ENCODE measurements around the gene C12orf60. TPM values are rescaled to one million over a fixed set of nuclear protein-coding genes. Genes with fewer than 3 reads are reported as not detected.

Gene C12orf60
- total RNA-seq, 3 donors from 2014 or later (not counting 1 experiment from before 2014, with no cell fraction given), result 0.28 to 0.79 (median 0.33) TPM

- Mint-ChIP-seq H3K9me3 (no peaks in the 10 kb centered on the region), H3K4me1 (no peaks in the 10 kb centered on the region), H3K27ac (no peak overlapping the region), H3K4me3 (no peak overlapping the region), H3K27me3 (ENCODE audit: low read depth in 2 of 2) (peaks cover 0 to 4% of the 10 kb centered on the region in 2 donors), H3K36me3 (no peaks in the 10 kb centered on the region)
- 95% methylated on average over 1 of the region's 1 CpG for WGBS (ENCODE audit: insufficient coverage)
- Histone ChIP-seq H3K27me3 (ENCODE audit: control insufficient read depth, insufficient read depth, low read length) (no peaks in the 10 kb centered on the region), H3K36me3 (ENCODE audit: control insufficient read depth, insufficient read depth, low read length) (no peaks in the 10 kb centered on the region), H3K4me3 (ENCODE audit: low read length) (no peak overlapping the region), H3K4me1 (ENCODE audit: control insufficient read depth, insufficient read depth, low read length) (no peaks in the 10 kb centered on the region), H3K9me3 (ENCODE audit: control insufficient read depth, insufficient read depth, low read length) (no peaks in the 10 kb centered on the region), H3K27ac (ENCODE audit: low read length) (no peak overlapping the region)
- DNase-seq (no peak), ATAC-seq (no peak)
- intact Hi-C loops (cut with micrococcal nuclease), result no loop called here
- TF ChIP-seq, protein P1, sequence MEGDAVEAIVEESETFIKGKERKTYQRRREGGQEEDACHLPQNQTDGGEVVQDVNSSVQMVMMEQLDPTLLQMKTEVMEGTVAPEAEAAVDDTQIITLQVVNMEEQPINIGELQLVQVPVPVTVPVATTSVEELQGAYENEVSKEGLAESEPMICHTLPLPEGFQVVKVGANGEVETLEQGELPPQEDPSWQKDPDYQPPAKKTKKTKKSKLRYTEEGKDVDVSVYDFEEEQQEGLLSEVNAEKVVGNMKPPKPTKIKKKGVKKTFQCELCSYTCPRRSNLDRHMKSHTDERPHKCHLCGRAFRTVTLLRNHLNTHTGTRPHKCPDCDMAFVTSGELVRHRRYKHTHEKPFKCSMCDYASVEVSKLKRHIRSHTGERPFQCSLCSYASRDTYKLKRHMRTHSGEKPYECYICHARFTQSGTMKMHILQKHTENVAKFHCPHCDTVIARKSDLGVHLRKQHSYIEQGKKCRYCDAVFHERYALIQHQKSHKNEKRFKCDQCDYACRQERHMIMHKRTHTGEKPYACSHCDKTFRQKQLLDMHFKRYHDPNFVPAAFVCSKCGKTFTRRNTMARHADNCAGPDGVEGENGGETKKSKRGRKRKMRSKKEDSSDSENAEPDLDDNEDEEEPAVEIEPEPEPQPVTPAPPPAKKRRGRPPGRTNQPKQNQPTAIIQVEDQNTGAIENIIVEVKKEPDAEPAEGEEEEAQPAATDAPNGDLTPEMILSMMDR (IDR thresholded peaks at IDR 0.05), result no peak
Measured at GRCh38 chr12:14871247-14871646, 67.8 kb downstream of the C12orf60 start.

DNA sequence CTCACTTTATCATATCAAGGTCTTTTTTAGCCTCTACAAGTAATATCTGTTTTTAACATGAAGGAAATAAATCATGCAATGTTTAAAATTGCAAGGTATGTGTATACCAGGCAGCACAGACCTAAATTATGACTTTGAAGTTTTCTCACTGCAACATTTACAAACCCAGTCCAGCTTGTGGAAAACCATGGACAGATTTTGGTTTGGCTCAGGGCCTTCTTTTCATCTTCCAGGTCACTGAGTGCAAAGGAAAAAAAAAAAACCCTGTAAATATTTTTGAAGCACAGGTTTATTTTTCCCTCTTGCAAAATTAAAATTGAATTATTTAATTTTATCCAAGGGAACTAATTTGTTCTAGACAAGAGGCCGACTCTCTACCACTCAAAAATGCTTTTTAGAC, 68.4 kb downstream of the C12orf60 start:
- ATAC-seq (no peak), DNase-seq (no peak)
- Mint-ChIP-seq H3K36me3 (no peaks in the 10 kb centered on the region), H3K9me3 (no peaks in the 10 kb centered on the region), H3K27me3 (ENCODE audit: low read depth in 2 of 2) (peaks cover 0 to 4% of the 10 kb centered on the region in 2 donors), H3K4me1 (no peaks in the 10 kb centered on the region), H3K4me3 (no peak overlapping the region), H3K27ac (no peak overlapping the region)
- no peaks in the 10 kb centered on the region for H3K9me3 ChIP-seq (ENCODE audit: control insufficient read depth, insufficient read depth, low read length)
- H3K4me3 ChIP-seq (ENCODE audit: low read length), result no peak overlapping the region
- H3K27ac ChIP-seq (ENCODE audit: low read length), result no peak overlapping the region
- TF ChIP-seq, protein P1 (IDR thresholded peaks at IDR 0.05), result no peak
- no CpG with 5 or more reads among the region's 1 CpG for WGBS (ENCODE audit: insufficient coverage)
- H3K4me1 ChIP-seq (ENCODE audit: control insufficient read depth, insufficient read depth, low read length), result no peaks in the 10 kb centered on the region
- H3K36me3 ChIP-seq (ENCODE audit: control insufficient read depth, insufficient read depth, low read length), result no peaks in the 10 kb centered on the region
- intact Hi-C loops (cut with micrococcal nuclease), result no loop called here
- no peaks in the 10 kb centered on the region for H3K27me3 ChIP-seq (ENCODE audit: control insufficient read depth, insufficient read depth, low read length)

GRCh38 chr12:14873440-14874185, 70.1 kb downstream of the C12orf60 start:
- no peaks in the 10 kb centered on the region for H3K9me3 Mint-ChIP-seq
- WGBS (ENCODE audit: insufficient coverage), result 68% methylated on average over 1 of the region's 1 CpG
- DNase-seq, result no peak

More at GRCh38 chr12:14873440-14874185, 70.1 kb downstream of the C12orf60 start:
- intact Hi-C loops (cut with micrococcal nuclease), result no loop called here
- Histone ChIP-seq H3K36me3 (ENCODE audit: control insufficient read depth, insufficient read depth, low read length) (no peaks in the 10 kb centered on the region), H3K4me3 (ENCODE audit: low read length) (no peak overlapping the region), H3K27ac (ENCODE audit: low read length) (no peak overlapping the region), H3K4me1 (ENCODE audit: control insufficient read depth, insufficient read depth, low read length) (no peaks in the 10 kb centered on the region), H3K9me3 (ENCODE audit: control insufficient read depth, insufficient read depth, low read length) (no peaks in the 10 kb centered on the region), H3K27me3 (ENCODE audit: control insufficient read depth, insufficient read depth, low read length) (no peaks in the 10 kb centered on the region)
- ATAC-seq, result no peak
- Mint-ChIP-seq H3K27ac (no peak overlapping the region), H3K4me3 (no peak overlapping the region), H3K36me3 (no peaks in the 10 kb centered on the region), H3K27me3 (ENCODE audit: low read depth in 2 of 2) (no peaks in the 10 kb centered on the region), H3K4me1 (no peaks in the 10 kb centered on the region)
- TF ChIP-seq, protein P1 (IDR thresholded peaks at IDR 0.05), result no peak

Other genes starting within 250 kb of the C12orf60 start
- gene PLBD1, start 235.8 kb upstream of the C12orf60 start, total RNA-seq, result 1 to 10 TPM; 3.3 to 8.2 (median 4.6) TPM
- not detected for gene GUCY2C, start 107.1 kb upstream of the C12orf60 start, total RNA-seq
- 100 to 1,000 TPM; 130 to 159 (median 134) TPM for gene WBP11, start 192 bp upstream of the C12orf60 start, total RNA-seq
- not detected for gene SMCO3, start 10.5 kb downstream of the C12orf60 start, total RNA-seq
- not detected for gene ART4, start 39.9 kb downstream of the C12orf60 start, total RNA-seq
- gene MGP, start 82.2 kb downstream of the C12orf60 start, total RNA-seq, result 1 to 10 TPM in 1 of 3 donors, under 1 TPM in 1, not detected in 1; 0.89 to 1.1 TPM
- gene ERP27, start 134.9 kb downstream of the C12orf60 start, total RNA-seq, result 10 to 100 TPM in 2 of 3 donors, 1 to 10 TPM in 1; 9.8 to 15.2 (median 12.3) TPM
- gene ARHGDIB, start 157.9 kb downstream of the C12orf60 start, total RNA-seq, result 100 to 1,000 TPM; 838 to 962 (median 929) TPM
- gene PDE6H, start 169.4 kb downstream of the C12orf60 start, total RNA-seq, result not detected